IMR-90 (cell line): ENCODE results near the gene CREBBP. TPM values are rescaled to one million over a fixed set of nuclear protein-coding genes. Genes with fewer than 3 reads are reported as not detected.

Source experiments
- ATAC-seq: fragments of 200-7000 bp; cut with Tn5 transposase; 2 replicates; pipeline ENCODE4 v1.9.1; 2020; ENCODE audit warnings: low read depth, mild to moderate bottlenecking, moderate library complexity
- BruUV-seq: library from RNA; stranded (reverse); fragments of 400-500 nt; replicated peaks from 2 replicates; lab custom pipeline; 2021; lab: Mats Ljungman, UMichigan
- CTCF ChIA-PET: fragments of 300-600 bp; formaldehyde crosslinking; extraction: SDS; loops from one replicate; lab custom pipeline; 2021; ENCODE audit warnings: antibody characterized with exemption; lab: Yijun Ruan, JAX
- POLR2A ChIA-PET: fragments of 300-600 bp; sonication (Branson Sonifier 250); formaldehyde crosslinking; loops from one replicate; lab custom pipeline; 2022; ENCODE audit warnings: antibody characterized with exemption; ENCODE audit not compliant: unreplicated experiment; lab: Charles Lee
- DNase-seq: peaks from one replicate; pipeline ENCODE4 v3.0.0; 2013
- H2AFZ ChIP-seq: replicated peaks from 2 replicates; pipeline ENCODE3; 2013; ENCODE audit warnings: low read length, mild to moderate bottlenecking; ENCODE audit not compliant: poor library complexity
- H2AK5ac ChIP-seq: 2 replicates; pipeline ENCODE4 v1.6.1; 2013; ENCODE audit warnings: low read depth, low read length, inconsistent platforms
- H2AK9ac ChIP-seq: replicated peaks from 2 replicates; pipeline ENCODE3; 2013; ENCODE audit warnings: mild to moderate bottlenecking, low read depth, low read length, moderate library complexity; ENCODE audit not compliant: poor library complexity
- H2BK120ac ChIP-seq: 2 replicates; pipeline ENCODE4 v1.6.1; 2013; ENCODE audit warnings: low read depth, low read length, inconsistent platforms
- H2BK15ac ChIP-seq: 3 replicates; pipeline ENCODE4 v1.6.1; 2013; ENCODE audit warnings: low read depth, low read length, inconsistent platforms
- H2BK20ac ChIP-seq: 2 replicates; pipeline ENCODE4 v1.6.1; 2013; ENCODE audit warnings: low read depth, mild to moderate bottlenecking, inconsistent platforms, low read length, moderate library complexity
- H2BK5ac ChIP-seq: 2 replicates; pipeline ENCODE4 v1.6.1; 2013; ENCODE audit warnings: mild to moderate bottlenecking, low read depth, low read length, inconsistent platforms; ENCODE audit not compliant: poor library complexity, severe bottlenecking
- H3K14ac ChIP-seq: replicated peaks from 2 replicates; pipeline ENCODE4 v1.6.1; 2013; ENCODE audit warnings: low read depth, low read length, inconsistent platforms
- H3K18ac ChIP-seq: 2 replicates; pipeline ENCODE4 v1.6.1; 2013; ENCODE audit warnings: low read depth, low read length, control low read depth
- H3K23ac ChIP-seq: 2 replicates; pipeline ENCODE4 v1.6.1; 2013; ENCODE audit warnings: low read depth, low read length, inconsistent platforms
- H3K27ac ChIP-seq: 2 replicates; pipeline ENCODE4 v1.5.1; 2013; ENCODE audit warnings: mild to moderate bottlenecking, control low read depth, low read length; ENCODE audit not compliant: insufficient read depth
- H3K27me3 ChIP-seq: 2 replicates; pipeline ENCODE4 v1.6.1; 2013; ENCODE audit warnings: low read length; ENCODE audit not compliant: control insufficient read depth, insufficient read depth
- H3K36me3 ChIP-seq: 2 replicates; pipeline ENCODE4 v1.6.1; 2013; ENCODE audit warnings: low read length, mixed read lengths; ENCODE audit not compliant: control insufficient read depth, insufficient read depth
- H3K4ac ChIP-seq: 2 replicates; pipeline ENCODE4 v1.6.1; 2013; ENCODE audit warnings: low read depth, low read length, inconsistent platforms
- H3K4me1 ChIP-seq: 2 replicates; pipeline ENCODE4 v1.6.1; 2013; ENCODE audit warnings: low read length, mixed read lengths; ENCODE audit not compliant: control insufficient read depth, insufficient read depth
- H3K4me2 ChIP-seq: 2 replicates; pipeline ENCODE4 v1.6.1; 2013; ENCODE audit warnings: low read depth, mild to moderate bottlenecking, control low read depth, low read length, moderate library complexity
- H3K4me3 ChIP-seq: 2 replicates; pipeline ENCODE4 v1.5.1; 2013; ENCODE audit warnings: low read depth, mild to moderate bottlenecking, control low read depth, low read length, moderate library complexity; ENCODE audit not compliant: insufficient read depth
- H3K56ac ChIP-seq: 2 replicates; pipeline ENCODE4 v1.6.1; 2013; ENCODE audit warnings: low read length, inconsistent platforms; ENCODE audit not compliant: insufficient read depth; ENCODE audit errors: extremely low read depth
- H3K79me1 ChIP-seq, 2 experiments: 2 replicates each; pipeline ENCODE4 v1.6.1; 2013; ENCODE audit warnings: low read length in 2 of 2, inconsistent platforms in 1 of 2, low read depth in 1 of 2
- H3K9ac ChIP-seq: 2 replicates; pipeline ENCODE4 v1.6.1; 2013; ENCODE audit warnings: low read depth, low read length, control low read depth
- H3K9me1 ChIP-seq: 2 replicates; pipeline ENCODE4 v1.6.1; 2013; ENCODE audit warnings: low read length, inconsistent platforms; ENCODE audit not compliant: insufficient read depth
- H3K9me3 ChIP-seq: 2 replicates; pipeline ENCODE4 v1.6.1; 2013; ENCODE audit warnings: low read length; ENCODE audit not compliant: control insufficient read depth, insufficient read depth
- H4K20me1 ChIP-seq: 2 replicates; pipeline ENCODE4 v1.6.1; 2013; ENCODE audit warnings: low read length, inconsistent platforms; ENCODE audit not compliant: insufficient read depth
- H4K5ac ChIP-seq: 2 replicates; pipeline ENCODE4 v1.6.1; 2013; ENCODE audit warnings: mild to moderate bottlenecking, low read depth, low read length, control low read depth
- H4K8ac ChIP-seq, 2 experiments: 2 replicates each; pipeline ENCODE4 v1.6.1; 2013; ENCODE audit warnings: low read depth in 2 of 2, low read length in 2 of 2, control low read depth in 1 of 2, inconsistent platforms in 1 of 2
- H4K91ac ChIP-seq: 2 replicates; pipeline ENCODE4 v1.6.1; 2013; ENCODE audit warnings: low read depth, low read length, inconsistent platforms; ENCODE audit not compliant: insufficient read depth
- BHLHE40 ChIP-seq: fragments of 150-350 bp; IDR thresholded peaks from 2 replicates; pipeline ENCODE4 v1.6.1; 2016; ENCODE audit warnings: mild to moderate bottlenecking, low read depth, low read length
- CEBPB ChIP-seq: IDR thresholded peaks from 2 replicates; pipeline ENCODE4 v1.6.1; 2012; ENCODE audit warnings: low read depth, low read length, improper control_type of control experiment
- CHD1 ChIP-seq: IDR thresholded peaks from 2 replicates; pipeline ENCODE4 v1.6.1; 2012; ENCODE audit warnings: low read depth, low read length, improper control_type of control experiment
- CTCF ChIP-seq: conservative IDR thresholded peaks from 2 replicates; pipeline ENCODE4 v1.5.1; 2012; ENCODE audit warnings: mild to moderate bottlenecking, low read depth, low read length, improper control_type of control experiment
- FOS ChIP-seq: fragments of 150-350 bp; IDR thresholded peaks from 2 replicates; pipeline ENCODE4 v1.6.1; 2016; ENCODE audit warnings: low read depth, low read length
- MAFK ChIP-seq: IDR thresholded peaks from 2 replicates; pipeline ENCODE4 v1.6.1; 2012; ENCODE audit warnings: low read depth, low read length, improper control_type of control experiment
- MAZ ChIP-seq: IDR thresholded peaks from 2 replicates; pipeline ENCODE4 v1.6.1; 2012; ENCODE audit warnings: low read depth, mild to moderate bottlenecking, low read length, improper control_type of control experiment, moderate library complexity, borderline replicate concordance
- MXI1 ChIP-seq: IDR thresholded peaks from 2 replicates; pipeline ENCODE4 v1.6.1; 2012; ENCODE audit warnings: low read depth, mild to moderate bottlenecking, low read length, moderate library complexity, borderline replicate concordance
- NFE2L2 ChIP-seq: fragments of 150-350 bp; IDR thresholded peaks from 2 replicates; pipeline ENCODE4 v1.6.1; 2016; ENCODE audit warnings: low read depth, mild to moderate bottlenecking, low read length
- POLR2A ChIP-seq: IDR thresholded peaks from 2 replicates; pipeline ENCODE4 v1.6.1; 2012; ENCODE audit warnings: mild to moderate bottlenecking, low read depth, low read length
- RAD21 ChIP-seq: IDR thresholded peaks from 2 replicates; pipeline ENCODE4 v1.6.1; 2012; ENCODE audit warnings: low read length, improper control_type of control experiment
- RCOR1 ChIP-seq: IDR thresholded peaks from 2 replicates; pipeline ENCODE4 v1.6.1; 2012; ENCODE audit warnings: mild to moderate bottlenecking, low read length, improper control_type of control experiment; ENCODE audit not compliant: insufficient replicate concordance
- RFX5 ChIP-seq: IDR thresholded peaks from 2 replicates; pipeline ENCODE4 v1.8.0; 2012; ENCODE audit warnings: low read depth, mild to moderate bottlenecking, low read length, moderate library complexity
- SMC3 ChIP-seq: fragments of 150-350 bp; IDR thresholded peaks from 2 replicates; pipeline ENCODE4 v1.6.1; 2016; ENCODE audit warnings: low read depth, mild to moderate bottlenecking, antibody characterized with exemption, low read length, moderate library complexity
- whole genome bisulfite sequencing, 2 experiments: methylation state at CpG; one replicate each; pipeline versions ENCODE4 v1.1.5 to v1.1.7; 2013; ENCODE audit warnings: missing lambda C conversion rate in 2 of 2; ENCODE audit not compliant: insufficient read length in 1 of 2; ENCODE audit errors: extremely low coverage in 2 of 2; 5-methylcytosine and 5-hydroxymethylcytosine counted together
- dilution Hi-C: fragments of 300-500 bp; cut with HindIII; formaldehyde crosslinking; loops from one replicate; pipeline ENCODE4 v1.14.3; 2018; ENCODE audit warnings: low sequenced_read_pairs; ENCODE audit not compliant: unreplicated experiment
- in situ Hi-C: fragments of 300-500 bp; cut with MboI; formaldehyde crosslinking; loops from 3 replicates; pipeline ENCODE4 v1.14.3; 2019; ENCODE audit warnings: low sequenced_read_pairs, inconsistent platforms, mixed read lengths
- intact Hi-C: fragments of 100-400 bp; cut with micrococcal nuclease; formaldehyde crosslinking; loops from 2 replicates; pipeline ENCODE4 v1.10.0; 2022
- polyA plus RNA-seq, 3 experiments: library from polyadenylated mRNA; depleted of rRNA; stranded (reverse); fragments of >200 nt; gene quantifications; 2 replicates each; pipeline ENCODE4 v1.2.3, GENCODE V29; 2012; ENCODE audit warnings: low replicate concordance in 1 of 3
- total RNA-seq: library from RNA; depleted of rRNA; stranded (reverse); fragments of >200 nt; gene quantifications from 2 replicates; pipeline ENCODE4 v1.2.3, GENCODE V29; 2012
- TF ChIP-seq, protein P1 (sequence below): fragments of 150-350 bp; IDR thresholded peaks from 2 replicates; pipeline ENCODE4 v1.6.1; 2016; ENCODE audit warnings: low read depth, mild to moderate bottlenecking, low read length, moderate library complexity, borderline replicate concordance
- TF ChIP-seq, protein P2 (sequence below): fragments of 150-350 bp; IDR thresholded peaks from 2 replicates; pipeline ENCODE4 v1.6.1; 2017; ENCODE audit warnings: mild to moderate bottlenecking, antibody characterized with exemption, low read length, low read depth

The CREBBP gene
- total and polyA plus RNA-seq, 2 of the 4 experiments (the other 2 are of a cell fraction) = 7.3 to 12.5 TPM

GRCh38 chr16:3850544-3850899 lies 30.0 kb downstream of the CREBBP start:
- H4K20me1 ChIP-seq = peaks cover 92% of the 10 kb centered on the region
- no peak overlapping the region for H3K27ac ChIP-seq
- ATAC-seq (no peak), DNase-seq (no peak)
- H4K5ac ChIP-seq = no peak overlapping the region
- in situ Hi-C loops = no loop called here
- H3K14ac ChIP-seq = no peak overlapping the region
- peaks cover 33% of the 10 kb centered on the region for H3K9me1 ChIP-seq
- H2BK15ac ChIP-seq = no peak overlapping the region
- no peak overlapping the region for H2AFZ ChIP-seq
- no peak overlapping the region for H2BK120ac ChIP-seq
- no peak overlapping the region for H2BK5ac ChIP-seq
- no peak overlapping the region for H3K4me3 ChIP-seq
- H3K79me1 ChIP-seq = peaks cover 35 to 83% of the 10 kb centered on the region in 2 experiments
- H2AK5ac ChIP-seq = no peak overlapping the region
- TF ChIP-seq MXI1 (no peak), RAD21 (no peak), CTCF (no peak), RCOR1 (no peak), POLR2A (no peak), MAZ (no peak), SMC3 (no peak), CEBPB (no peak), FOS (no peak), BHLHE40 (no peak), CHD1 (no peak), RFX5 (no peak), NFE2L2 (no peak), MAFK (no peak)
- TF ChIP-seq, protein P1, sequence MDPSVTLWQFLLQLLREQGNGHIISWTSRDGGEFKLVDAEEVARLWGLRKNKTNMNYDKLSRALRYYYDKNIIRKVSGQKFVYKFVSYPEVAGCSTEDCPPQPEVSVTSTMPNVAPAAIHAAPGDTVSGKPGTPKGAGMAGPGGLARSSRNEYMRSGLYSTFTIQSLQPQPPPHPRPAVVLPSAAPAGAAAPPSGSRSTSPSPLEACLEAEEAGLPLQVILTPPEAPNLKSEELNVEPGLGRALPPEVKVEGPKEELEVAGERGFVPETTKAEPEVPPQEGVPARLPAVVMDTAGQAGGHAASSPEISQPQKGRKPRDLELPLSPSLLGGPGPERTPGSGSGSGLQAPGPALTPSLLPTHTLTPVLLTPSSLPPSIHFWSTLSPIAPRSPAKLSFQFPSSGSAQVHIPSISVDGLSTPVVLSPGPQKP = no peak
- TF ChIP-seq, protein P2, sequence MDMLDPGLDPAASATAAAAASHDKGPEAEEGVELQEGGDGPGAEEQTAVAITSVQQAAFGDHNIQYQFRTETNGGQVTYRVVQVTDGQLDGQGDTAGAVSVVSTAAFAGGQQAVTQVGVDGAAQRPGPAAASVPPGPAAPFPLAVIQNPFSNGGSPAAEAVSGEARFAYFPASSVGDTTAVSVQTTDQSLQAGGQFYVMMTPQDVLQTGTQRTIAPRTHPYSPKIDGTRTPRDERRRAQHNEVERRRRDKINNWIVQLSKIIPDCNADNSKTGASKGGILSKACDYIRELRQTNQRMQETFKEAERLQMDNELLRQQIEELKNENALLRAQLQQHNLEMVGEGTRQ = no peak
- no peak overlapping the region for H2BK20ac ChIP-seq
- H3K9ac ChIP-seq = no peak overlapping the region
- H3K9me3 ChIP-seq = no peaks in the 10 kb centered on the region
- no peak overlapping the region for H3K18ac ChIP-seq
- no peaks in the 10 kb centered on the region for H3K27me3 ChIP-seq
- 91% methylated on average over 4 of the region's 10 CpGs; no CpG with 5 or more reads in 1 of the 2 experiments for WGBS, 2 experiments
- ChIA-PET POLR2A (no interaction called here), CTCF (no interaction called here)
- peaks cover 22% of the 10 kb centered on the region for H3K4me1 ChIP-seq
- no peak overlapping the region for H3K4ac ChIP-seq
- H3K36me3 ChIP-seq = peaks cover 18% of the 10 kb centered on the region
- H4K8ac ChIP-seq = no peak overlapping the region
- no peak overlapping the region for H3K23ac ChIP-seq
- H3K4me2 ChIP-seq = no peak overlapping the region
- intact Hi-C loops = no loop called here
- H3K56ac ChIP-seq = no peak overlapping the region
- H2AK9ac ChIP-seq = peak overlapping the region; percentile 57
- no peak overlapping the region for H4K91ac ChIP-seq
- TSS peak; percentile 87 for BruUV-seq
- dilution Hi-C loops = no loop called here
